K562 (cell line): ENCODE measurements around the gene CGB8. TPM values are rescaled to one million over a fixed set of nuclear protein-coding genes. Genes with fewer than 3 reads are reported as not detected.
A peak's percentile ranks its signal among the peaks of the same experiment; 100 is the strongest.

Experiments used
- ATAC-seq: fragments of 200-7000 bp; cut with Tn5 transposase; 3 replicates; pipeline ENCODE4 v1.9.1; 2020; ENCODE audit warnings: moderate library complexity
- BruUV-seq: library from RNA; stranded (reverse); fragments of 400-500 nt; replicated peaks from 2 replicates; lab custom pipeline; 2021; lab: Mats Ljungman, UMichigan
- CTCF ChIA-PET: fragments of 300-600 bp; formaldehyde crosslinking; extraction: SDS; loops from one replicate; lab custom pipeline; 2021; ENCODE audit warnings: low intra/inter-chr PET ratio; lab: Yijun Ruan, JAX
- POLR2A ChIA-PET: fragments of 300-600, 350-650 bp; sonication (Branson Sonifier 250); formaldehyde crosslinking; extraction: SDS; loops from one replicate; lab custom pipeline; 2021; ENCODE audit warnings: antibody characterized with exemption, inconsistent platforms; lab: Yijun Ruan, JAX
- DNase-seq, 4 experiments: peaks; one replicate each; pipeline versions ENCODE4 v3.0.0 to v3.0.0-alpha.2; 2011 to 2018; ENCODE audit warnings: low spot score in 3 of 4, mixed read lengths in 3 of 4; ENCODE audit errors: extremely low read depth in 1 of 4
- FAIRE-seq: peaks from 2 replicates; lab custom pipeline; 2011; peaks lifted over from hg19 to GRCh38; lab: Jason Lieb, UNC
- H2AFZ ChIP-seq: 2 replicates; pipeline ENCODE4 v1.6.0; 2011; ENCODE audit warnings: low read depth, low read length, control low read depth, inconsistent platforms
- H3K27ac ChIP-seq: fragments of 200-600 bp; 3 replicates; pipeline ENCODE4 v1.8.0; 2011; ENCODE audit warnings: low read depth, mild to moderate bottlenecking, control low read depth, inconsistent platforms, low read length, moderate library complexity, mixed read lengths; ENCODE audit errors: extremely low read depth
- H3K27me3 ChIP-seq, 2 experiments: fragments of 300-600 bp in 1 of 2; 2 replicates in 1 of 2; 3 replicates in 1 of 2; pipeline versions ENCODE4 v1.6.0 to v1.8.0; 2011; ENCODE audit warnings: inconsistent platforms in 2 of 2, low read length in 2 of 2, mild to moderate bottlenecking in 1 of 2, mixed read lengths in 1 of 2, moderate library complexity in 1 of 2; ENCODE audit not compliant: control insufficient read depth in 2 of 2, insufficient read depth in 2 of 2
- H3K36me3 ChIP-seq: fragments of 300-600 bp; 3 replicates; pipeline ENCODE4 v1.8.0; 2011; ENCODE audit warnings: mild to moderate bottlenecking, low read length, inconsistent platforms; ENCODE audit not compliant: control insufficient read depth, insufficient read depth
- H3K4me1 ChIP-seq, 2 experiments: fragments of 200-600 bp in 1 of 2; replicated peaks in 1 of 2; 2 replicates in 1 of 2; 3 replicates in 1 of 2; pipeline versions ENCODE4 v1.5.1 to v1.8.0; 2011; ENCODE audit warnings: inconsistent platforms in 2 of 2, low read length in 2 of 2, mild to moderate bottlenecking in 1 of 2, mixed read lengths in 1 of 2, moderate library complexity in 1 of 2; ENCODE audit not compliant: control insufficient read depth in 2 of 2, insufficient read depth in 2 of 2
- H3K4me2 ChIP-seq: 2 replicates; pipeline ENCODE4 v1.6.1; 2011; ENCODE audit warnings: low read length, control low read depth, inconsistent platforms, mixed read lengths; ENCODE audit not compliant: insufficient read depth
- H3K4me3 ChIP-seq: fragments of 200-600 bp; sonication (generic), shearing (Covaris generic); 2 replicates; pipeline ENCODE4 v1.5.1; 2016; ENCODE audit warnings: control low read depth, inconsistent platforms
- H3K79me2 ChIP-seq: fragments of 200-600 bp; 3 replicates; pipeline ENCODE4 v1.8.0; 2011; ENCODE audit warnings: low read length, inconsistent platforms; ENCODE audit not compliant: control insufficient read depth, insufficient read depth
- H3K9ac ChIP-seq, 2 experiments: 2 replicates each; pipeline versions ENCODE4 v1.6.0 to v1.6.1; 2011; ENCODE audit warnings: low read depth in 2 of 2, low read length in 2 of 2, control low read depth in 1 of 2, inconsistent platforms in 1 of 2, mild to moderate bottlenecking in 1 of 2, mixed read lengths in 1 of 2; ENCODE audit not compliant: insufficient read depth in 1 of 2
- H3K9me1 ChIP-seq: one replicate; pipeline ENCODE4 v1.6.0; 2011; ENCODE audit warnings: inconsistent platforms, mild to moderate bottlenecking, low read length, moderate library complexity; ENCODE audit not compliant: control insufficient read depth, insufficient read depth
- H3K9me3 ChIP-seq: replicated peaks from 2 replicates; pipeline ENCODE4 v1.5.1; 2011; ENCODE audit warnings: low read depth, low read length, inconsistent platforms; ENCODE audit not compliant: control insufficient read depth, insufficient read depth
- H4K20me1 ChIP-seq: replicated peaks from 2 replicates; pipeline ENCODE4 v1.6.1; 2011; ENCODE audit warnings: low read length, inconsistent platforms, mixed read lengths; ENCODE audit not compliant: control insufficient read depth, insufficient read depth
- ARID1B ChIP-seq: fragments of 450-650 bp; IDR thresholded peaks from 2 replicates; pipeline ENCODE4 v1.6.1; 2016; ENCODE audit warnings: antibody characterized with exemption, mild to moderate bottlenecking, inconsistent platforms
- C11orf30 ChIP-seq: fragments of 450-650 bp; IDR thresholded peaks from 2 replicates; pipeline ENCODE4 v1.6.1; 2016; ENCODE audit warnings: low read depth, mild to moderate bottlenecking
- CBX3 ChIP-seq, 2 experiments: IDR thresholded peaks; 1 replicate in 1 of 2; 2 replicates in 1 of 2; pipeline ENCODE4 v1.6.1; 2012; ENCODE audit warnings: inconsistent platforms in 2 of 2, low read length in 2 of 2, borderline replicate concordance in 1 of 2, control low read depth in 1 of 2
- KLF16 ChIP-seq: IDR thresholded peaks from 2 replicates; pipeline ENCODE4 v1.6.1; 2016; ENCODE audit warnings: antibody characterized with exemption
- LARP7 ChIP-seq: fragments of 450-650 bp; IDR thresholded peaks from 2 replicates; pipeline ENCODE4 v1.6.1; 2016
- MAFF ChIP-seq: IDR thresholded peaks from 2 replicates; pipeline ENCODE4 v1.6.1; 2012; ENCODE audit warnings: low read length, improper control_type of control experiment
- MAFG ChIP-seq: fragments of 450-650 bp; conservative IDR thresholded peaks from 2 replicates; pipeline ENCODE4 v1.6.1; 2016; ENCODE audit warnings: missing genetic modification characterization, missing compliant biosample characterization
- MEF2D ChIP-seq: conservative IDR thresholded peaks from 2 replicates; pipeline ENCODE4 v1.6.1; 2016; ENCODE audit warnings: low read depth, missing genetic modification characterization, missing compliant biosample characterization
- MNT ChIP-seq, 2 experiments: fragments of 450-650 bp; conservative IDR thresholded peaks; 2 replicates each; pipeline ENCODE4 v1.6.1; 2017; ENCODE audit warnings: mild to moderate bottlenecking in 2 of 2, moderate library complexity in 2 of 2
- PHB2 ChIP-seq: fragments of 450-650 bp; IDR thresholded peaks from 2 replicates; pipeline ENCODE4 v1.6.1; 2017; ENCODE audit warnings: low read depth
- PHTF2 ChIP-seq: fragments of 250-450 bp; sonication (Bioruptor Pico); IDR thresholded peaks from 2 replicates; pipeline ENCODE4 v1.5.0; 2021; ENCODE audit warnings: mild to moderate bottlenecking
- RBFOX2 ChIP-seq: fragments of 200-400 bp; formaldehyde crosslinking; IDR thresholded peaks from 2 replicates; pipeline ENCODE4 v1.6.1; 2017; ENCODE audit warnings: low read depth, mild to moderate bottlenecking, low read length, moderate library complexity
- TAF1 ChIP-seq: IDR thresholded peaks from 2 replicates; pipeline ENCODE4 v1.6.1; 2011; ENCODE audit warnings: mild to moderate bottlenecking, low read length, moderate library complexity; ENCODE audit not compliant: insufficient read depth, control insufficient read depth, severe bottlenecking; ENCODE audit errors: extremely low read depth
- ZBTB2 ChIP-seq: fragments of 450-650 bp; IDR thresholded peaks from 2 replicates; pipeline ENCODE4 v1.6.1; 2016; ENCODE audit warnings: antibody characterized with exemption
- ZBTB33 ChIP-seq: sonication (generic); formaldehyde crosslinking; IDR thresholded peaks from 2 replicates; pipeline ENCODE4 v1.8.1; 2023; ENCODE audit warnings: mild to moderate bottlenecking, missing genetic modification reagents
- ZNF232 ChIP-seq: sonication (generic); formaldehyde crosslinking; IDR thresholded peaks from 2 replicates; pipeline ENCODE4 v1.8.0; 2022; ENCODE audit warnings: mild to moderate bottlenecking, missing genetic modification reagents
- ZNF24 ChIP-seq: fragments of 450-650 bp; IDR thresholded peaks from 2 replicates; pipeline ENCODE4 v1.6.1; 2016
- WGBS: fragments of 100-300 bp; shearing (Covaris generic); methylation state at CpG from one replicate; pipeline ENCODE4 v1.1.6; 2016; ENCODE audit warnings: low coverage, mixed read lengths; ENCODE audit not compliant: insufficient coverage; ENCODE audit errors: missing lambda C conversion rate; 5-methylcytosine and 5-hydroxymethylcytosine counted together
- in situ Hi-C: fragments of 300-500 bp; cut with MboI; formaldehyde crosslinking; loops from 4 replicates; pipeline ENCODE4 v1.15.0; 2018; ENCODE audit warnings: inconsistent platforms, mixed read lengths
- intact Hi-C: fragments of 100-400 bp; cut with micrococcal nuclease; formaldehyde crosslinking; loops from 2 replicates; pipeline ENCODE4 v1.14.2; 2022
- polyA plus RNA-seq, 8 experiments: library from polyadenylated mRNA; depleted of rRNA in 4 of 8; stranded (reverse) in 5 of 8; unstranded in 3 of 8; fragments of >200 nt; fragmentation: Nextera tagmentation in 2 of 8; fragmentation: Illumina TruSeq in 1 of 8; extraction: Ambion mirVana in 2 of 8; extraction: Trizol in 1 of 8; gene quantifications; 2 replicates each; pipeline versions ENCODE4 v1.2.1 to v1.2.3, GENCODE V29; 2011 to 2014; ENCODE audit warnings: inconsistent platforms in 1 of 8, missing spikeins in 1 of 8
- total RNA-seq, 7 experiments: library from RNA; depleted of rRNA in 6 of 7; stranded (reverse); fragments of >200 nt in 6 of 7; fragmentation: Illumina TruSeq in 2 of 7; extraction: Trizol in 2 of 7; gene quantifications; 2 replicates each; pipeline versions ENCODE4 v1.2.1 to v1.2.3, GENCODE V29; 2011 to 2021; ENCODE audit warnings: low replicate concordance in 1 of 7

The CGB8 gene
- total and polyA plus RNA-seq, 9 of the 15 experiments (the other 6 are each of a cell fraction or from before 2014, with no cell fraction given) = not detected

- ATAC-seq (peak; percentile 95), DNase-seq (peak; percentile 76 to 91 (median 82)), FAIRE-seq (peak; percentile 96)
- 30% methylated on average over 19 of the region's 23 CpGs for WGBS
- Histone ChIP-seq H3K4me1 (peaks cover 9 to 32% of the 10 kb centered on the region in 2 experiments; a peak in 4 of 5 replicates), H3K9ac (peak overlapping the region; percentile 21 to 84), H3K4me2 (peak overlapping the region; percentile 47), H3K36me3 (no peaks in the 10 kb centered on the region), H3K9me1 (no peaks in the 10 kb centered on the region), H2AFZ (peak overlapping the region; percentile 78), H4K20me1 (no peaks in the 10 kb centered on the region), H3K4me3 (no peak overlapping the region), H3K79me2 (no peaks in the 10 kb centered on the region), H3K27ac (peak overlapping the region; percentile 52; the same call in 2 of the 3 replicates), H3K27me3 (peaks cover 3 to 21% of the 10 kb centered on the region in 2 experiments; a peak in 4 of 5 replicates), H3K9me3 (no peaks in the 10 kb centered on the region)
- ChIA-PET CTCF (interaction anchor here (0.5 to 1.0 kb wide), 6 partner anchors 54 to 279 kb away, joined by 3 to 5 read pairs (median 3); no protein-coding TSS in a partner anchor), POLR2A (interaction anchor here (0.5 to 1.0 kb wide), 7 partner anchors 9 to 278 kb away, joined by 3 to 4 read pairs (median 3); partner anchors contain the start of gene FTL)
- no TSS peak for BruUV-seq
- intact Hi-C loops = loop anchor here (2.0 to 5.0 kb wide), 2 partner anchors 75 to 286 kb away; no protein-coding TSS in a partner anchor
- in situ Hi-C loops = no loop called here
- TF ChIP-seq ZNF24 (no peak), CBX3 (IDR thresholded peaks at IDR 0.05; ENCODE audit: borderline replicate concordance in 1 of 2, low read length in 2 of 2) (peak in 1 of 2 experiments; percentile 14; a peak in 1 of 3 replicates), MEF2D (tag) (peak; percentile 83), TAF1 (no peak), PHB2 (peak; percentile 50; the same call in 1 of the 2 replicates), KLF16 (0 out of 2 replicates have a peak, but pooled peaks have one; percentile 11), ZNF232 (CRISPR knock-in tag) (no peak), ZBTB2 (peak; percentile 63; the same call in 1 of the 2 replicates), LARP7 (peak; percentile 51; the same call in 1 of the 2 replicates), MAFG (peak; percentile 79), MNT (conservative IDR thresholded peaks at IDR 0.05) (peak in 1 of 2 experiments; percentile 40; a peak in 2 of 4 replicates), ARID1B (peak; percentile 21; the same call in 1 of the 2 replicates), PHTF2 (no peak), RBFOX2 (0 out of 2 replicates have a peak, but pooled peaks have one; percentile 21), MAFF (peak; percentile 60; the same call in 1 of the 2 replicates), ZBTB33 (CRISPR knock-in tag) (no peak), C11orf30 (peak; percentile 87)
Measured at GRCh38 chr19:49073514-49074378, 24.8 kb upstream of the CGB8 start.
